C4-2B (cell line): ENCODE results near the gene FRK.

Experiments used
- ZFX ChIP-seq: fragments of 450-650 bp; IDR thresholded peaks from 2 replicates; pipeline ENCODE4 v1.6.1; 2017
- TF ChIP-seq, protein P1 (sequence below): fragments of 450-650 bp; conservative IDR thresholded peaks from 2 replicates; pipeline ENCODE4 v1.5.1; 2017; ENCODE audit warnings: mild to moderate bottlenecking

DNA sequence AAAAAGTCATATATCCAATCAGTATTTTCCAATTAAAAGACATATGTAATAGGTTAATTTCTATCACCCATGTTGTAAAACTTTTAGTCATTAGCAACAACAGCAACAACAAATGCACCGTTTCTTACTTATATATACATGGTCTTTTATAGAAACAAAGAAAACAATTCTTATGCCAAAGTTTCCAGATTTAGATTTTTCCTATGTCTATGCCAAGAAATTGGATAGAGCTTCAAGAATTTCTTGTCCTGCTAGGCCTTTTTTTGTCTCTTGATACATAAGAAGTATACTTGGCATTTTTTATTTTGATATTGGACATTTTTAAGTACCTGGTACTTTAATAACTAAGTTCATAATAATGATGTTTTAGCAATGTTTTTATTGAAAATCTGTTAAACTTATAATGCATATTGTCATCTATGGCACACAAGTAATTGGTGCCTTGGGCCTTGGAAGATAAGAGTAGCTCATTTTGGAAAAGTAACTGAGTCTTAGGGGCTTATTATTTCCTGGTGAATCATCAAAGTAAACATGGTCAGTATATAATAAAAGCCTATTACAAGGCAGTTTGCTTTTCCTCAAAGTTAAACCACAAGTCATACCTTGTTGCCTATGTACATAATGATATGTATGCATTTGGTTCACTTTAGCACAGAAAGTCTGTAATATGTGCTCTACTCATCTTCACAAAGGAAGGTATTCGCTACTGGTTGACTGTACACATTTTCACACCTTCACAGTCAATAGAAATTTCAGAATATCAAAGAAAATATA lies 10.1 kb upstream of the FRK start:
- TF ChIP-seq, protein P1, sequence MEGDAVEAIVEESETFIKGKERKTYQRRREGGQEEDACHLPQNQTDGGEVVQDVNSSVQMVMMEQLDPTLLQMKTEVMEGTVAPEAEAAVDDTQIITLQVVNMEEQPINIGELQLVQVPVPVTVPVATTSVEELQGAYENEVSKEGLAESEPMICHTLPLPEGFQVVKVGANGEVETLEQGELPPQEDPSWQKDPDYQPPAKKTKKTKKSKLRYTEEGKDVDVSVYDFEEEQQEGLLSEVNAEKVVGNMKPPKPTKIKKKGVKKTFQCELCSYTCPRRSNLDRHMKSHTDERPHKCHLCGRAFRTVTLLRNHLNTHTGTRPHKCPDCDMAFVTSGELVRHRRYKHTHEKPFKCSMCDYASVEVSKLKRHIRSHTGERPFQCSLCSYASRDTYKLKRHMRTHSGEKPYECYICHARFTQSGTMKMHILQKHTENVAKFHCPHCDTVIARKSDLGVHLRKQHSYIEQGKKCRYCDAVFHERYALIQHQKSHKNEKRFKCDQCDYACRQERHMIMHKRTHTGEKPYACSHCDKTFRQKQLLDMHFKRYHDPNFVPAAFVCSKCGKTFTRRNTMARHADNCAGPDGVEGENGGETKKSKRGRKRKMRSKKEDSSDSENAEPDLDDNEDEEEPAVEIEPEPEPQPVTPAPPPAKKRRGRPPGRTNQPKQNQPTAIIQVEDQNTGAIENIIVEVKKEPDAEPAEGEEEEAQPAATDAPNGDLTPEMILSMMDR = no peak
- no peak for TF ChIP-seq ZFX
